Transverse colon (tissue), 4 donors: Measurements from ENCODE around the gene RAC2.

Source experiments
- EP300 ChIP-seq: sonication (generic); formaldehyde crosslinking; IDR thresholded peaks from one replicate; pipeline ENCODE4 v1.6.1; 2017; ENCODE audit warnings: antibody characterized with exemption, low read depth
- POLR2A ChIP-seq: fragments of 450-650 bp; IDR thresholded peaks from one replicate; pipeline ENCODE4 v1.6.1; 2016; ENCODE audit warnings: antibody characterized with exemption, mild to moderate bottlenecking, moderate library complexity
- POLR2AphosphoS5 ChIP-seq, 3 donors: sonication (generic); formaldehyde crosslinking; IDR thresholded peaks; one replicate each; pipeline ENCODE4 v1.6.1; 2016; ENCODE audit warnings: antibody characterized with exemption in 3 of 3
- TF ChIP-seq, protein P1 (sequence below), 5 experiments: fragments of 200-600 bp in 3 of 5; fragments of 450-650 bp in 2 of 5; sonication (generic) in 3 of 5; IDR thresholded peaks; 1 replicate in 2 of 5; 2 replicates in 3 of 5; pipeline ENCODE4 v1.5.1; 2016 to 2017; ENCODE audit warnings: antibody characterized with exemption in 5 of 5, inconsistent platforms in 3 of 5, mild to moderate bottlenecking in 2 of 5, moderate library complexity in 1 of 5

DNA sequence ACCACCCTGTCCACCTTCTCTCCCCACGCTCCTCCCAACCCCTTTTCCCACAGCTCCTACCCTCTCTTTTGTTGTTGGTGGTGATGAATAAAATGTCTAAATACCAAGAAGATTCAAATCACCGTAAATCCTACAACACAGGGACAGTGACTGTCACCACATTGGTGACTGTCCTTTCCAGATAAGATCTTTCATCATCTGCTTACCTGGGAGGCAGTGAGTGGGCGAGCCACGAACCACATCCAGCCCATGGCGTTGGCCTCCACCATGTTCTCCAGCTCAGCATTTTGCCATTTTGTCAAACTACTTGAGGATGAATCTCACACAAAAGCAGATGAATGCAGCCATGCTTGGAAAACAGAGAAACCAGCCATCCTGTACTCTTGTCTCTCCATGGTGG lies 31.6 kb upstream of the RAC2 start:
- TF ChIP-seq, protein P1, sequence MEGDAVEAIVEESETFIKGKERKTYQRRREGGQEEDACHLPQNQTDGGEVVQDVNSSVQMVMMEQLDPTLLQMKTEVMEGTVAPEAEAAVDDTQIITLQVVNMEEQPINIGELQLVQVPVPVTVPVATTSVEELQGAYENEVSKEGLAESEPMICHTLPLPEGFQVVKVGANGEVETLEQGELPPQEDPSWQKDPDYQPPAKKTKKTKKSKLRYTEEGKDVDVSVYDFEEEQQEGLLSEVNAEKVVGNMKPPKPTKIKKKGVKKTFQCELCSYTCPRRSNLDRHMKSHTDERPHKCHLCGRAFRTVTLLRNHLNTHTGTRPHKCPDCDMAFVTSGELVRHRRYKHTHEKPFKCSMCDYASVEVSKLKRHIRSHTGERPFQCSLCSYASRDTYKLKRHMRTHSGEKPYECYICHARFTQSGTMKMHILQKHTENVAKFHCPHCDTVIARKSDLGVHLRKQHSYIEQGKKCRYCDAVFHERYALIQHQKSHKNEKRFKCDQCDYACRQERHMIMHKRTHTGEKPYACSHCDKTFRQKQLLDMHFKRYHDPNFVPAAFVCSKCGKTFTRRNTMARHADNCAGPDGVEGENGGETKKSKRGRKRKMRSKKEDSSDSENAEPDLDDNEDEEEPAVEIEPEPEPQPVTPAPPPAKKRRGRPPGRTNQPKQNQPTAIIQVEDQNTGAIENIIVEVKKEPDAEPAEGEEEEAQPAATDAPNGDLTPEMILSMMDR (IDR thresholded peaks at IDR 0.05): no peak
- TF ChIP-seq POLR2AphosphoS5 (IDR thresholded peaks at IDR 0.05) (no peak), POLR2A (no peak), EP300 (no peak)
